Activated naive CD8-positive, alpha-beta T cell treated with anti-CD3 and anti-CD28 coated beads, Interleukin-2, amount 10 ng/mL, durations not matched to agents 7 days and 5 days (primary cell): ENCODE measurements around the gene C10orf62. TPM values are rescaled to one million over a fixed set of nuclear protein-coding genes. Genes with fewer than 3 reads are reported as not detected.
"Not testable (repeated sequence)": the region's sequence is repeated elsewhere in the genome, so short reads cannot be mapped to it uniquely, and the experiment has no call there.

Experiments
- ATAC-seq: fragments of 150-1000 bp; cut with Tn5 transposase; one replicate; pipeline ENCODE4 v1.10.0; 2021; ENCODE audit warnings: low read depth, moderate library complexity
- POLR2A ChIA-PET: fragments of 350-600 bp; sonication (Branson Sonifier 250); formaldehyde crosslinking; loops from one replicate; lab custom pipeline; 2021; ENCODE audit warnings: antibody characterized with exemption; lab: Charles Lee
- DNase-seq: peaks from one replicate; pipeline ENCODE4 v3.0.0; 2021
- H3K27ac Mint-ChIP-seq: one replicate; pipeline ENCODE4 v1.8.0; 2022; ENCODE audit warnings: mild to moderate bottlenecking, mixed read lengths
- H3K27me3 Mint-ChIP-seq: one replicate; pipeline ENCODE4 v1.8.0; 2022; ENCODE audit warnings: mild to moderate bottlenecking, moderate library complexity, mixed read lengths
- H3K36me3 Mint-ChIP-seq: one replicate; pipeline ENCODE4 v1.8.0; 2021; ENCODE audit warnings: mild to moderate bottlenecking, mixed read lengths
- H3K4me1 Mint-ChIP-seq: one replicate; pipeline ENCODE4 v1.8.0; 2021; ENCODE audit warnings: mixed read lengths
- H3K4me3 Mint-ChIP-seq: one replicate; pipeline ENCODE4 v1.8.0; 2022; ENCODE audit warnings: mild to moderate bottlenecking, moderate library complexity, mixed read lengths
- H3K9me3 Mint-ChIP-seq: one replicate; pipeline ENCODE4 v1.8.0; 2021; ENCODE audit warnings: mixed read lengths
- total RNA-seq, 2 experiments: library from RNA; stranded (reverse); gene quantifications; one replicate each; pipeline ENCODE4 v1.2.3, GENCODE V29; 2021

C10orf62 gene
- total RNA-seq, 2 experiments from 2014 or later = not detected

DNA sequence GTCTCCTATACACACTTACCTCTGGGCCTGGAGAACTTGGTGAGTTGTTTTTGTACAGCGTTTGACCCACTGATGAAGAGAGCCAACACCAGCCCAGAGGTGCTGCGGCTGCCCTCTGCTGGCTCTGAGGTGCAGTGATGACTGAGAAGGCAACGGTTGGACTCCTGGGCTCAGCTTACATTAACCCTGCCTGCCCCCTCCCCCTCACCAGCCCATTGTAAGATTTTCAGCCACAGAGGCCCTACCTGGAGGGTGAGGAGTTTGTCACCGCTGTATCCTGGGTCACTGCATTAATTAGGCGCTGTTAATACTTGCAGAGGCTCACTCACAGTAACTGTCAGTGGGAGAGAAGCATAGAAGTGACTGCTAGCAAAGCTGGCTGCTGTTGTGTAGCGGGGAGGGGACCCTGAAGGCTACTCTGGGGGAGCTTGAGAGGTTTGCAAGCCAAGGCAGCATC, 35.9 kb upstream of the C10orf62 start:
- no peaks in the 10 kb centered on the region for H3K9me3 Mint-ChIP-seq
- no peak overlapping the region for H3K4me3 Mint-ChIP-seq
- no peaks in the 10 kb centered on the region for H3K36me3 Mint-ChIP-seq
- POLR2A ChIA-PET = no interaction called here
- no peaks in the 10 kb centered on the region for H3K27me3 Mint-ChIP-seq
- H3K4me1 Mint-ChIP-seq = no peaks in the 10 kb centered on the region
- peak; percentile 94 for ATAC-seq
- DNase-seq = peak; percentile 60
- no peak overlapping the region for H3K27ac Mint-ChIP-seq

DNA sequence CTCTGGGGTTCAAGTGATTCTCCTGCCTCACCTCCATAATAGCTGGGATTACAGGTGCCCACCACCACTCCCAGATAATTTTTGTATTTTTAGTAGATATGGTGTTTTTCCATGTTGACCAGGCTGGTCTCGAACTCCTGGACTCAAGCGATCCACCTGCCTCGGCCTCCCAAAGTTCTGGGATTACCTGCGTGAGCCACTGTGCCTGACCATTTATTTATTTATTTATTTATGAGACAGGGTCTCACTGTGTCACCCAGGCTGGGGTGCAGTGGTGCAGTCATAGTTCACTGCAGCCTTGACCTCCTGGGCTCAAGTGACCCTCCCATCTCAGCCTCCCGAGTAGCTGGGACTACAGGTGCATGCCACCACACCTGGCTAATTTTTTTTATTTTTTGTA, 35.2 kb upstream of the C10orf62 start:
- H3K4me1 Mint-ChIP-seq, H3K27ac Mint-ChIP-seq, ATAC-seq, H3K36me3 Mint-ChIP-seq, H3K9me3 Mint-ChIP-seq, POLR2A ChIA-PET, DNase-seq, H3K27me3 Mint-ChIP-seq, H3K4me3 Mint-ChIP-seq: not testable (repeated sequence)

DNA sequence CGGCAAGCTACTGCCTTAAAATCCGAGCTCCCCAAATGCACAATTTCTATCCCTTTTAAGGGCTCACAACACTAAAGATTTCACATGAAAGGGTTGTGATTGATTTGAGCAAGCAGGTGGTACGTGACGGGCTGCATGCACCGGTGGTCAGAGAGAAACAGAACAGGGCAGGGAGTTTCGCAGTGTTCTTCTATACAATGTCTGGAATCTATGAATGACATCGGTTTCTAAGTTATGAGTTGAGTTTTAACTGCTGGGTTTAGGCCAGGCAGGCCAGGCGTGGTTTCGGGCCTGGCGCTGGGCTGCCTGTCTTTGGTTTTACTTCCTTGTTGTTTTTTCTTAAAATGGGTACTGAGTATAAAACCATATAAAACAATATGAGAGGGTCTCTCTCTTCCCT, 34.0 kb upstream of the C10orf62 start:
- DNase-seq, H3K27me3 Mint-ChIP-seq, H3K4me1 Mint-ChIP-seq, ATAC-seq, POLR2A ChIA-PET, H3K9me3 Mint-ChIP-seq, H3K36me3 Mint-ChIP-seq, H3K27ac Mint-ChIP-seq, H3K4me3 Mint-ChIP-seq: not testable (repeated sequence)

DNA sequence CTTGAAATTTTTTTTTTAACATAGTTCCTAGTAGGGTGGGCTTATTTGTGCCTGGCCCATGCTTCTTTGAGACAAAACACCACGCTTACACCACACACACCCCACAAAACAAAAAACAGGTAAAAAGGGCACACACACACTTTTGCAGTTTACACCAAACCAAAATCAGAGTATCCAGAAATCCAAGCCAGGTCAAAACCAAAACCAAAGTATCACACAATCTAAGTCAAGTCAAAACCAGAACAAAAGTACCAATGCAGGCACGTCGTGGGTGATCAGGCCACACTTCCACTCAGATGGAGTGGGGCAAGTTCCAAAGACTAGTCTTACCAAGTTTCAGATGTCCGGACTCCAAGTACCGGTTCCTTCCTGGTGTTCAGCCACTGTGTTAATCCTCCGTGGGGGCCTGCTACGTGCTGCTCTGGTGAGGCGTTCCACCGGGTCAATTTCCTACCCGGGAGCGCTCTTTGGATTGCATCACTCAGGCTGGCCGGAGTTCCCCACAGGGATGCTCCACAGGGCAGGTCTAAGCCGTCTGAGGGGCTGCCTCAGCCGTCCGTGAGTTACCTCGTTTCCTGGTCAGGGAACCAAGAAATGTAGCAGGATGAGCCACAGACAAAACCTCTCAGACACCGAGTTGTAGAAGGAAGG, 28.7 kb upstream of the C10orf62 start:
- H3K27me3 Mint-ChIP-seq, POLR2A ChIA-PET, H3K27ac Mint-ChIP-seq, H3K4me1 Mint-ChIP-seq, H3K36me3 Mint-ChIP-seq, H3K4me3 Mint-ChIP-seq, H3K9me3 Mint-ChIP-seq, ATAC-seq, DNase-seq: not testable (repeated sequence)

DNA sequence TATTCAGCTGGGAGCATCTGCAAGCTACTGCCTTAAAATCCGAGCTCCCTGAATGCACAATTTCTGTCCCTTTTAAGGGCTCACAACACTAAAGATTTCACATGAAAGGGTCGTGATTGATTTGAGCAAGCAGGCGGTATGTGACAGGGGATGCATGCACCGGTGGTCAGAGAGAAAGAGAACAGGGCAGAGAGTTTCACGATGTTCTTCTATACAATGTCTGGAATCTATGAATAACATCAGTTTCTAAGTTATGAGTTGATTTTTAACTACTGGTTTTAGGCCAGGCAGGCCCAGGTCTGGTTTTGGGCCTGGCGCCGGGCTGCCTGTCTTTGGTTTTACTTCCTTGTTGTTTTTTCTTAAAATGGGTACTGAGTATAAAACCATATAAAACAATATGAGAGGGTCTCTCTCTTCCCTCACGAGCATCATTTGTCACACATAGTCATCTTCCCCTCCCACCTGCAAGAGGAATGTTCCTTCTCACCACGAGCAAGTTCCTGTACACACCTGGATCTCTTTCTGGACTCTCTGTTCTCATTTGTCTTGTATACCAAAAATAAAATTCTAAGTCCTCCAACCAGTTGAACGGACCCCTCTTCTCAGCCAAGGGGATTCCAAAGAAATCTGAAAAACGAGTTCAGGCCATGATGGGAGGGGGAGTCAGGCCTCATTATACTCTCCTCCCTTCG, 28.0 kb upstream of the C10orf62 start:
- H3K36me3 Mint-ChIP-seq, H3K4me1 Mint-ChIP-seq, H3K9me3 Mint-ChIP-seq, H3K27ac Mint-ChIP-seq, H3K27me3 Mint-ChIP-seq, DNase-seq, H3K4me3 Mint-ChIP-seq, POLR2A ChIA-PET, ATAC-seq: not testable (repeated sequence)

DNA sequence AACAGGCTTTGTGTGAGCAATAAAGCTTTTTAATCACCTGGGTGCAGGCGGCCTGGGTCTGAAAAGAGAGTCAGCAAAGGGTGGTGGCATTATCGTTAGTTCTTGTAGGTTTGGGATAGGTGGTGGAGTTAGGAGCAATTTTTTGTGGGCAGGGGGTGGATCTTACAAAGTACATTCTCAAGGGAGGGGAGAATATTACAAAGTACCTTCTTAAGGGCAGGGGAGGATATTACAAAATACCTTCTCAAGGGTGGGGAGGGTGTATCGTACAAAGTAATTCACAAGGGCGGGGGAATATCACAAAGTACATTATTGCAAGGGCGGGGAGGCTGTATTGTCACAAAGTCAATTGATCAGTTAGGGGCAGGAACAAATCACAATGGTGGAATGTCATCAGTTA, 27.2 kb upstream of the C10orf62 start:
- H3K4me3 Mint-ChIP-seq, H3K36me3 Mint-ChIP-seq, DNase-seq, H3K4me1 Mint-ChIP-seq, H3K27me3 Mint-ChIP-seq, H3K27ac Mint-ChIP-seq, H3K9me3 Mint-ChIP-seq, ATAC-seq, POLR2A ChIA-PET: not testable (repeated sequence)

DNA sequence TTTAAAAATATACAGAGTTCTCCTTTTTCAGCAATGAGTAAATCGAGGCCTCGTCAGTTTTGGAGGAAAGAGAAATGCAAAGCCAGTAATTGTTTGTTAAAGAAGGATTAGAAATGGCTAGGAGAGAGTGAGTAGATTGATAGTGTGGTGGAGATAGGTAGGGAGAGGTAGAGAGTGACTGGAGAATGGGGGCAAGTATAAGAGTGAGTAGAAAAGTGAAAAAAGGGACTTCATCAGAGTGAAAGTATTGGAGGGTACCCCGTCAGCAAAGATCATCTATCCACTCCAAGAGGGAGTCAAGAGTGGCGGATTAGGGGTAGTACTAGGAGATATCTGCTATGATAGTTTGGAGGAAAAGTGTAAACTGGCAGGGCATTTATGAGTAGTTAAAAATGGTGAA, 26.2 kb upstream of the C10orf62 start:
- ATAC-seq (no peak), DNase-seq (no peak)
- Mint-ChIP-seq H3K27me3 (no peaks in the 10 kb centered on the region), H3K36me3 (no peaks in the 10 kb centered on the region), H3K27ac (no peak overlapping the region), H3K9me3 (peaks cover 1% of the 10 kb centered on the region), H3K4me1 (peaks cover 5% of the 10 kb centered on the region), H3K4me3 (no peak overlapping the region)
- POLR2A ChIA-PET = no interaction called here

DNA sequence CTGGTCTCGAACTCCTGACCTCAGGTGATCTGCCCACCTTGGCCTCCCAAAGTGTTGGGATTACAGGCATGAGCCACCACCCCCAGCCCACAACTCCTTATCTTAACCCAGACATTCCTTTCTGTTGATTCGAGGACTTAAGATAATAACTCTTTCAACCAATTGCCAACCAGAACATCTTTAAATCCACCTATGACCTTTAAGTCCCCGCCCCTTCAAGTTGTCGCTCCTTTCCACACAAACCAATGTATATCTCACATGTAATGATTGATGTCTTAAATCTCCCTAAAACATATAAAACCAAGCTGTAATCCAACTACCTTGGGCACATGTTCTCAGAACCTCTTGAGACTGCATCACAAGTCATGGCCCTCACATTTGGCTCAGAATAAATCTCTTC, 24.7 kb upstream of the C10orf62 start:
- H3K4me3 Mint-ChIP-seq = no peak overlapping the region
- H3K36me3 Mint-ChIP-seq = no peaks in the 10 kb centered on the region
- ATAC-seq = no peak
- POLR2A ChIA-PET = no interaction called here
- DNase-seq = no peak
- no peaks in the 10 kb centered on the region for H3K27me3 Mint-ChIP-seq
- peaks cover 5% of the 10 kb centered on the region for H3K4me1 Mint-ChIP-seq
- H3K9me3 Mint-ChIP-seq = peaks cover 1% of the 10 kb centered on the region
- H3K27ac Mint-ChIP-seq = no peak overlapping the region

DNA sequence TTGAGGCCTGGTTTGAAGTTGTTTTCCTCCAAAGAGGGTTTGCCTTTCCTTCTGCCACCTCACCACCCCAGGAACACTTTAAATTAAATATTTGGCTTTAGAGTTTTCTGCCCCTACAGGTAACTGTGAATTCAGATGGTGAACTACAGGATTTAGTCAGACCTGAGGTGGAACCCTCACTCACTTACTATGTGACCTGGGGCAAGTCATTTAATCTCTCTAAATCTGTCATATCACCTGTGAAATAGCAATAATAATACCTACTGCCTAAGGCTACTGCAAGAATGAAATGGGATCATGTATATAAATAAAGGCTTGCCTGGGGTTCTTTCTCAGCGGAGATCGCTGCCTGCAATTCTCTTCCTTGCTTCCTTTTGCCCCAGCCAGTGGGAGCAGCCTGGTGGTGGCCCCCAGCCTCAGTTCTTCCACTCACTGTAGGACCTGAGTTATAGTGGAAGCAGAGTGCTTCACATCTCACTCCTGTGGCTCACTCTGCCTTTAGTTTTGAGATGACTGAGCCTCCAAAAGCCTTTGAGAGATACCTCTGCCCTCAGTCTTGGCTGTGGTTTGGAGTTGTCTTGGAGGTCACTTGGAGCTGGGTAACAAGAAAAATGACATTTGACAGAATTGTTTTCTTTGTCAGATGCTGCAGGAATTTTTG, 23.1 kb upstream of the C10orf62 start:
- H3K4me1 Mint-ChIP-seq = no peaks in the 10 kb centered on the region
- DNase-seq (no peak), ATAC-seq (no peak)
- no peaks in the 10 kb centered on the region for H3K27me3 Mint-ChIP-seq
- H3K27ac Mint-ChIP-seq = no peak overlapping the region
- peaks cover 1% of the 10 kb centered on the region for H3K9me3 Mint-ChIP-seq
- H3K4me3 Mint-ChIP-seq = no peak overlapping the region
- no peaks in the 10 kb centered on the region for H3K36me3 Mint-ChIP-seq
- POLR2A ChIA-PET = no interaction called here

DNA sequence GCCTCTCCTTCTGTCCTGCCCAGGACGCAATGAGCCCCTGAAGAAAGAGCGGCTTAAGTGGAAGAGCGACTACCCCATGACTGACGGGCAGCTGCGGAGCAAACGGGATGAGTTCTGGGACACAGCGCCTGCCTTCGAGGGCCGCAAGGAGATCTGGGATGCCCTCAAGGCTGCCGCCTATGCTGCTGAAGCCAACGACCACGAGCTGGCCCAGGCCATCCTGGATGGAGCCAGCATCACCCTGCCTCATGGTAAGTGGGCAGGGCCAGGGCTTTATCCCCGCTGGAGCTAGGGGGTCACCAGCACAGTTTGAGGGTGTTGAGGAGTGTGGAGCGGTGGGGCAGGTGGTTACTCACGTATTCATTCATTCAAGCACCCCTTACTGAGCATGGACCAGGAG, 21.6 kb upstream of the C10orf62 start:
- no peak overlapping the region for H3K27ac Mint-ChIP-seq
- DNase-seq (no peak), ATAC-seq (no peak)
- no peaks in the 10 kb centered on the region for H3K27me3 Mint-ChIP-seq
- H3K4me1 Mint-ChIP-seq = no peaks in the 10 kb centered on the region
- POLR2A ChIA-PET = no interaction called here
- no peaks in the 10 kb centered on the region for H3K36me3 Mint-ChIP-seq
- no peaks in the 10 kb centered on the region for H3K9me3 Mint-ChIP-seq
- H3K4me3 Mint-ChIP-seq = no peak overlapping the region

DNA sequence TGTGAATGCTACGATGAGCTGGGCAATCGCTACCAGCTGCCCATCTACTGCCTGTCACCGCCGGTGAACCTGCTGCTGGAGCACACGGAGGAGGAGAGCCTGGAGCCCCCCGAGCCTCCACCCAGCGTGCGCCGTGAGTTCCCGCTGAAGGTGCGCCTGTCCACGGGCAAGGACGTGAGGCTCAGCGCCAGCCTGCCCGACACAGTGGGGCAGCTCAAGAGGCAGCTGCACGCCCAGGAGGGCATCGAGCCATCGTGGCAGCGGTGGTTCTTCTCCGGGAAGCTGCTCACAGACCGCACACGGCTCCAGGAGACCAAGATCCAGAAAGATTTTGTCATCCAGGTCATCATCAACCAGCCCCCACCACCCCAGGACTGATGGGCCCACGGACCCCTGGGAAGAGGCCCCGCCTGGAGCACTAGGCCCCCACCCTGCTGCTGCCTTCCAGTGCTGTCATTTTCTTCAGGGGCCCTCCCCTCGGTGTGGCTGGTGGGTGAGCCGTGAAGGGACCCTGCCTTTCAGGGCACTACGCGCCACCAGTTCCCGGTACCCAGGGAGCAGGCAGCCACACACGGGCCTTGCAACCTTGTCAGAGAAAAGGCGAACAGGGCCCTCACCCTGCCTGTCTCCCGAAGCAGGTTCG, 19.3 kb upstream of the C10orf62 start:
- H3K36me3 Mint-ChIP-seq = no peaks in the 10 kb centered on the region
- ATAC-seq = no peak
- no peaks in the 10 kb centered on the region for H3K9me3 Mint-ChIP-seq
- H3K4me3 Mint-ChIP-seq = no peak overlapping the region
- POLR2A ChIA-PET = no interaction called here
- H3K4me1 Mint-ChIP-seq = no peaks in the 10 kb centered on the region
- no peak overlapping the region for H3K27ac Mint-ChIP-seq
- DNase-seq = no peak
- H3K27me3 Mint-ChIP-seq = peaks cover 2% of the 10 kb centered on the region

DNA sequence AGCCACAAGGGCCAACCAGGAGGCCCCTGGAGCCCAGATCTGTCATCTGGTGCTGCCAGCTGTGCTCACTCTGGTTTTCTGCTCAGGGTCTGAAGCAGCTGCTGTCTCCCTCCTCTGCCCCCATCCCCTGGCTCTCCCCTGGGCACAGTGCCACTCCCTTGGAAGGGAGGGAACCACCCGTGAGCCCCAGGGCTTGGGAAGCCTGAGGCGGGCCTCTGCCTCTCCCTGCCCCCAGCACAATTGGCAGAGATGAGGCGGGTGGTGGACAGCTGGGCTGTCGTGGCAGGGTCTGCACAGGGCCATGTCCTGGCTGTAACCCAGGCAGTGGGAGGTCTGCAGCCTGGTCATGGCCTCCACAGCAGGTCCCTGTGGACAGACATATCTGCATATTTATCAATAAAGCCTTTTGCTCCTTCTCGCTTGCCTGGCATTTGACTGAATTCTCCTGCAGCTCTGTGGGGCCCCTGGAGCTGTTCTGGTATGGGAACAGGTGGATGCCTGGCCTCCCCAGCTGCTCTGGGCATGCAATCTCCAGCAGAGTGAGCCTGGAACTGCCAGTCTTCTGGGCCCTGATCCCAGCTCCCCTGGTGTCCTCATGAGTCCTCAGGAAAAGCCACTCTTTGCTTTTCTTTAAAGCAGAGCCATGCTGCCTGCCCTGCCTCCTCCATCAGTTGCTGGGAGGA, 18.6 kb upstream of the C10orf62 start:
- Mint-ChIP-seq H3K27me3 (peaks cover 2% of the 10 kb centered on the region), H3K4me3 (no peak overlapping the region), H3K27ac (no peak overlapping the region), H3K9me3 (no peaks in the 10 kb centered on the region), H3K36me3 (no peaks in the 10 kb centered on the region), H3K4me1 (no peaks in the 10 kb centered on the region)
- DNase-seq (no peak), ATAC-seq (no peak)
- POLR2A ChIA-PET = no interaction called here

DNA sequence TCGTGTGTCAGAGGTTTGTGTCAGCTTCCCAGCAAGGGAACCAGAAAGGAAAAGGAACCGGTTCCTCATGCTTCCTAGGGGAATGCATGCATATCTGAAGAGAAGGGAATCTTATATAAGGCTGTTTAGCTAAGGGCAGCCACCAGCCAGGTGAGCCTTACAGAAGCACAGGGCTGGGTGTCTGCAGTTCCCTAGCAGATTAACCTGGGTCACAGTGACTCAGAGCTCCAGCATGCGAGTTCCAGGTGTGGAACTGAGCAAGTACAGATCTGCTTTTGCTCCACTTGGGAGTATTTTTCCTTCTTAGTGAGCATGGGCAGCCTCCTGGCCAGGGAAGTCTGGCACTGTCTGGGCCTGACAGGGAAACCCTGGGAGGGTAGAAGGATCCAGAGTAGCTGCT, 17.9 kb upstream of the C10orf62 start:
- Mint-ChIP-seq H3K27me3 (peaks cover 2% of the 10 kb centered on the region), H3K4me3 (no peak overlapping the region), H3K27ac (no peak overlapping the region), H3K36me3 (no peaks in the 10 kb centered on the region), H3K9me3 (no peaks in the 10 kb centered on the region), H3K4me1 (no peaks in the 10 kb centered on the region)
- DNase-seq (no peak), ATAC-seq (no peak)
- POLR2A ChIA-PET = interaction anchor here (0.6 kb wide), 1 partner anchor 107 kb away, joined by 3 read pairs; no protein-coding TSS in a partner anchor
